Measurements from ENCODE around the gene ANXA6.

ANXA6 gene

DNA sequence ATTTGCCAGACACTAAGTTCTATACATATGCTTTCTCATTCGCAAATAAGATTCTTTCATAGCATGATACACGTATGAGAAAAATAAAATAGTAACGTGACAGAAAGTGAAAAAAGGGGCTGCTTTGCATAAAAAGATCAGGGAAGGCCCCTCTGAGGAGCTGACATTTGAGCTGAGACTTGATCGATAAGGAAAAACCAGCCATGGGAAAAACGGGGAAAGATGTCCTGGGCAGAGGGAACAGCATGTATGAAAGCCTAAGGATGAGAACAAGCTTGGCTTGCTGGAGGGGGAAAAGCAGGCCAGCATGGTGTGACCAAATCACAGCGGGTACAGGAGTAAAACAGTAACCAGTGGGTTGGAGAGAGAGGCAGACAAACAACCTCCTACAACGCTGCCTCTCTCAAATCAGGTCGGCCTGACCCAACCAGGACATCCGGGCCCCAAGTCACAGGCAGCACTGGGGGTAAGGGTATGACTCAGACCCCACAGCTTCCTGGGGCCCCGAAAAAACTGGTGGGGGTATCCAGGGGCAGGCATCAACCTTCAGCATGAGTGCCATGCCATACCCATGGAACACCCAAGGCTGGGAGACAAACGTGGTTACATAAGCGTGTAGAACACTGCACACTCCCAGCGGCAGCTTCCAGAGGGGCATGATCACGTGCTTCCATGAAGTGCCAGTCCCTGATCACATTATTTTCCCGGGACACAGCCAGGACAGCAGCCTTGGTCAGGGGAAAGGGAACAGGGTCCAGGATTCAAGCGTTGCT is 78.9 kb downstream of the ANXA6 start:
- DNase-seq = no peak

DNA sequence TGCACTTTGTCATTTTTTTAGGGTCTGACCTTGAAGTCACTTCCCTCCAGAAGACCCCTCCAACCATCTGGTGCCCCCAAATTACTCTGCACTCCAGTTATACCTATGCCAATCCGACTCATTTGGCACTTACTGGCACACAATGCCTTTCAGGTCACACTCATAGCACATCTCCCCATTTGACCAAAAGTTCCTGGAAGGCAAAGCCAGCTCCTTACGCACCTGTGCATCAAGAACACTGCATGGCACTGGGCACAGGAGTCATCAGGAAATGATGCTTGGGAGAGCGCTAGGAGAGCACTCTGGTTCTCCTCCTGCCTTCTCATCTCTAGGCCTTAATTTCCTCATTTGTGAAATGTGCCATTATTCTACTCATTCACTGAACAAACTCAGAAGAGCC is 79.6 kb downstream of the ANXA6 start:
- DNase-seq = no peak

DNA sequence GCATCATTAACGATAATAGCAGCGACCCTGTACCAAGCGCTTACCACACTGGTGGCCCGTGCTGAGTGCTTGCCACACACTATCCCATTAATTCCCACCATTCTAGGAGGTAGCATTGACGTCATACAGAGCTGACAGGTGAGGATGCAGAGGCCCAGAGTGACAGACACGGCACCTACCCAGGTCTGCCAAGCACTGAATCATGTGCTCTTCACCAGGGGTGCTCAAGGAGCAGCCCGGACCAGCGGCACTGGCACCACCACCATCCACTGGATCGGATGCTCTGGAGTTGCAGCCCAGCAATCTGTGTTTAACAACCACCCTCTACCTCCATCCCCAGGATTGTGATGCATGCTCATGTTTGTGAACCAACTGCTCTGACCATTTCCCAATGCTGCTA is 80.2 kb downstream of the ANXA6 start:
- no peak for DNase-seq

DNA sequence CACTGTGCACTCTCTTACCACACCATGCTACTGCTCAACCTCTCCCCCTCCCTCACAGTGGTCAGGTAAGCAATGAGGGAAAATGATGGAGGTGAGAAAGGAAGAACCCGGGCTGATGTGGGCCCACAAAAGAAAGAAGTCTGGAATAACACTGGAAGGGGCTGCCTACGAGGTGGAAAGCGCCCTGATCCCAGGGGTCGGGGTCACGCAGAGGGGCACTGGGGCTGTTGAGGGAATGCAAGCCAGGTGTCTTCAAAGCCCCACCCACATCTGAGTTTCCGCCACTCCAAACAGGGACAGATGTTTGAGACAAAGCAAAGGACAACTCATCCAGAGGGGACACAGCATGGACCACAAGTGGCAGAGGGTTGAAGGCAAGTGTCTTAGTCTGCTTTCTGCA is 81.0 kb downstream of the ANXA6 start:
- no peak for DNase-seq

DNA sequence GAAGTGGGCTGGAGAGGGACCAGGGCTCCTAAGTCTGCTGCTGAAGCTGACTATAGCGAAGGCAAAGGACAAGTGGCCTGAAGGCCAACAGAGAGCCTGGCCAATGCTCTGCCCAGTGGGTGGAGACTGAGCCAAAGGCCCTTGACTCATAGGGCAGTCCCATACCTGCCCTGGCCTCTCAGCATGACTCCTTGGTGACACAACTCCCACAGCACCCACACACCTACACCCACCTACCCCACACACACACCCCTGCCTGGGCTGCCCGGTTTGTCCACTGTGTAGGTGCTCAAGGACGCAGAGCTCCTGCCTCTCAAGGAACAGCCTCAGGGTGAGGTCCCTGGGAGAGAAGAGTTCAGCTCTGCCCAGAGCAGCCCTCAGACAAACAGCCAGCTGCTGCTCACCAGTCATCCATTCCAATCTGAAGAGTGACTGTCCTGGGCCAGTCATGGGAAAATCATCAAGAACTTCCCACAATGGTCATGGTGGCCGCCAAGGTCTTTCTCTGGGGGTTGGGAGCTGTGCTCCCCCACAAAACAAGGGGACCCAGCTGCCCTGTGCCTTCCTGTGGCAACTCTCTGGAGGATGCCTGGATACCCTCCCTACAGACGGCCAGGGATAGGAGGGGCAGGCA is 81.8 kb downstream of the ANXA6 start:
- no peak for DNase-seq

DNA sequence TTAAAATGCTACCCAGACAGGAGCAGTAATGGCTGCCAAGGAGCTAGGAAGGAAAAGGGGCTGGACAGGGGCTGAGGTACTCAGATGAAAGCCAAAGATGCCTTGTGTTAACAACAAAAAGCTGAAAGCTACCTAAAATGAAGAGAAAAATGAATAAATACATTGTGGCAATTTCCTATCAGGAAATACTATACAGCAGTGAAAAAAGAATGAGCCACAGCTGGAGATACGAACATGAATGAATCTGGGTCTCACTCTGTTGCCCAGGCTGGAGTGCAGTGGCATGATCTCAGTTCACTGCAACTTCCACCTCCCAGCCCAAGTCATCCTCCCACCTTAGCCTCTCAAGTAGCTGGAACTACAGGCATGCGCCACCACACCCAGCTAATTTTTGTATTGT is 83.0 kb downstream of the ANXA6 start:
- DNase-seq = no peak

DNA sequence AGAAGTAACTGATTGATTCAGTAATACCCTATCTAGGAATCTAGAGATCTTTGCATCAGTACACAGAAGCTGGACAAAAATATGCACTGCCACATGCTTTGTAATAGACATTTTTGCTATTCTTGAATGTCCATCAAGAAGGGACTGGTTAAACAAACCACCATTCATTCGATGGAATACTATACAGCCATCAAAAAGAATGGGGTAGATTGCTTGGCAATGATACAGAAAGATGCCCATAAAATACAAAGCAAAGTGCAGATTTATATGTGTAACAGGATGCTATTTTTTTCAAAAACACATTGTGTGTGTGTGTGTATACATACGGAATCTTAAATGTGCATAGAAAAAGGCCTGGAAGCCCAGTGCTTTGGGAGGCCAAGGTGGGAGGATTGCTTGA is 84.3 kb downstream of the ANXA6 start:
- DNase-seq = no peak

DNA sequence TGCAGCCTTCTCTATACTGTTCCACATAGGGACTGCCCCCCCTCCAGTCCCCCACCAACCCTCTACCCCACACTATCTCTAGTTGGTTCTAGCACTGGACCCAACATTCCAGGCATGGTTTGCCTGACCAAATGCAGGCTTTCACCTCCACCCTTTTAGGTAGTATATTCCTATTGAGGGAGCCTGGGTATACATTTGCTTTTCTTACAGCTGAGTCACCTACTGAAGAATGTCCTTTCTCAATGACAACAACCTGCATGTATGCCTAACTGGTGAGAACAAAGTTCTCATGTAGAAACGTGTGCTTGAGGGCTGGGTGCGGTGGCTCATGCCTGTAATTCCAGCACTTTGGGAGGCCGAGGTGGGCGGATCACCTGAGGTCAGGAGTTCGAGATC is 85.0 kb downstream of the ANXA6 start:
- DNase-seq = no peak

DNA sequence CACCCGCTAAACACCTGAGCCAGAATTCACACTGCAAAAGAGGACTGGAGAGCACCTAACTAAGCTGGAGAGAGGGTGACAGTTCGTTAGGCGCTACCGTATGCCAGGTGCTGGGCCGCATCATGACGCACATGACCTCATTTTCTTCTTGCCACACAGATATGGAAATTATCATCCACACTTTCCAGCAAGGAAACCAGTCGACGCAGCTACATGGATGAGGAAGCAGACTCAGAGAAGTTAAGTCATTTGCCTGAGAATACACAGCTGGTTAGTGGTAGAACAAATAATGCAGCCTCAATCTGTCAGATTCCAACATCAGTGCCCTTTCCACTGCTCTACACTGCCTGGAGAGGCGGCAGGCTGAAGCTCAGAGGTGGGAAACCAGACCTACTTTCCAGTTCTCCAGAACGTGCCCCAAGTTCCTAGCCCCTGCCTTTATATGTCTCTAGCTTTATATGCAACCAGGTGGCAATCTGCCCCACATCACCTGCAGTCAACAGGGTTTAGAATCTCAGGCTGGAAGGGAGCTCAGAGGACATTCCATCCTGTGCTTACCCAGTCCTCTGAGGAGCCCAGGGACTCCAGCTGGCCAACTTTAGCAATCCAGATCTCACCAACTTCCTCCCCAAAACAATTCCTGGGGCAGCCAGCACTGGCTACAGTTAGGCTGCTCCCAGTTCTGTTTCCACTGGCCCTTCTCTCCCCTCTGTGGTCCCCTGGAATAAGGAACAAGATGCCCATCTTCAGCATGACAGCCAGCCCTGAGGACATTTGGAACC is 85.5 kb downstream of the ANXA6 start:
- DNase-seq = no peak

DNA sequence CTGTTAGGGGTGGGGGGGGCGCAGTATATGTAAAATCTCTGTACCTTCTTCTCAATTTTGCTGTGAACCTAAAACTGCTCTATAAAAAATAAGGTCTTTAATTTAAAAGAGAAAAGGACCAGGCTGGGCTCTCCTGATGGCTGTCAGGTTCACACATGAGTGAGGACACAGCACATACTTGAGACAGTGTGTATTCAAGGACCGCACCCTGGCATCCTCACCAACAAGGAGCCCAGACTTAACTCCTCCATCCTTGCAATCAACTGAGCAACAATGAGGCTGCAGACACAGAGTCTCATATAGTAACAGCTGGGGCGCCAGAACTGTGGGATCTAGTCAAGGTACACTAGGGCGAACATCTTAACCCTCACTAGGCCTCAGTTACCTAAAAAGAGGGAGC is 86.6 kb downstream of the ANXA6 start:
- DNase-seq = no peak

DNA sequence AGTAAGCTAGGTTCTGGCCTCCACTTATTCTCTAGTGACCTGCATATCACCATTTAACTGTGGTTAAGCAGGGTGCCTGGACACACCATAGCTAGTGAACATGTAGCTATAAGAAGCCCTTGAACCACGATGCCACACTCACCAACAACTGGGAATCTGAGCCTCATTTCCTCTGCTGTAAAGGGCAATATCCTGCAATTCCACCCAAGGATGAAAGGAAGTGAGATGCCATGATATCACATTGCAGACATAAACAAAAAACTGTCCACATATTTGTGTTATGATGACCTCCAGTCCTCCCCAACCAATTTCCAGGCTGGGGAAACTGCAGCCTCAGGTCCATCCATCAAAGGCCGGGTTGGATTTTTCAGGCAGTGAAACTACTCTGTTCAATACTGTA is 87.1 kb downstream of the ANXA6 start:
- DNase-seq = no peak

DNA sequence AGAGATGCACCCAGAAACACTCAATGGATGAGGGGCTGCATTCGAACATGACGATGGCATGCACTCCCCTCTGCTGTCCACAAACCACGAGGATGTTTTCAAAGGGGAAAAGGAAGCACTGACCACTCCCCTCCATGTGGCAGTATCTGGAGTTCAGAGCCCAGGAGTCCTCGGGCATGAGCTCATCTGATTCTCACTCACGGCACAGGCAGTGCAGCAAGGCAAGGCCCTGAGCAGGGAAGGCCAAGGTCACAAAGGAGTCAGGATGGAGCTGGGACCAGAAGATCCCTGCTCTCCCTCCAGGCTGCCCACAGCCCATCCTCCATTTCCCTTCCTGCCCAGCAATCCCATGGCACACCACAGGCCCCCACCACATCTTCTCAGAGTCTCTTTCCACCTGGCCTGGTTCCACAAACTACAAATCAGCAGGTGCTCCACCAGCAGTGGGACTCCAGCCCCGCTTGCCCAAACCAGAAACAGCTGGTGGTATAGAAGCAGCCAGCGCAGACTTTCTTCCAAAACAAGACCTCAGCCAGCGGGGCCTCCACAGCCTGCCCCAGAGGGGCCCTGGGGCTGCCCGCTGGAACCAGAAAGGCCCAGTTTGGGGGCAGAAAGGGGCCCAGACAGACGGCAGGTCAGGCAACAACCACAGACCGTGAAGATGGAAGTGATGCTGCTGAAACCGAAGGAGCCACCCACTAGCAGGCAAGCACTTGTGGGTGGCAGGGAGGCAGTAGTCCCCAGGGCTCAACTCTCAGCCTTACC is 89.0 kb downstream of the ANXA6 start:
- DNase-seq = peak; percentile 22

DNA sequence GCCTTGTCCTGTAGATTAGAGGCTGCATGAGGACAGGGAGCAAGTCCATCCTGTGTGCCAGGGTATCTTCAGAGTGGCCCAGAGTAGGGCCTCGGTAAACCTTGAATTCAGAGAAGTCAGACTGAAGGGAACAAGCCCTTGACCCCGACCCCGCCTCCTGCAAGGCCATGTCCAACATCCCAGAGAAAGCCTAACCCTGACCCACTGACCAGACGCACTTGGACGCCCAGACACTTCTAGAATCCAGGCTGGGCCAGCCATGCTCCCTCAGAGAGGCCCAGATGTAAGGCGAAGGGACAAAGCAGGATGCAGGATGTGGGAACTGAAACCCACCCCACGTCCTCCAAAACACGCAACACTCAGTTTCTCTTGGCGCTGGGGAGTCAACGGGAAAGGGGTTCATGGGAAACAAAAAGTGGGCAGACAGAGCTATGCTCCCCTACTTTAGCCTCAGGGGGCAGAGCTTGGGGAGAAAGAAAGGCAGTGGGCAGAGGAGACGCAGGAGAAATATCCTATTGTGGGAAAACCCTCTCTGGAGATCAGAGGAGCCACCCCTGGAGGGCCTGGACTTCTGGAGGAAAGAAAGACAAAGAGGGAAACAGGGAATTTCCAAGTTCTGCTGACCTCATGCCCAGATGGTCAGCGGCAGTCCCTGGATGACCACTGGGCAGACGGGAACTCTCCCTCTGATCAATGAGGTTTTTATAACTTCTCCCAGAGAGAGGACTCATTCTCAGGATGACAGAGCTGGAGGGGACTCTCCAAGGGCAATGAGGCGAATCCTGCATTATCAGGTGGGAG is 89.7 kb downstream of the ANXA6 start:
- DNase-seq = no peak

DNA sequence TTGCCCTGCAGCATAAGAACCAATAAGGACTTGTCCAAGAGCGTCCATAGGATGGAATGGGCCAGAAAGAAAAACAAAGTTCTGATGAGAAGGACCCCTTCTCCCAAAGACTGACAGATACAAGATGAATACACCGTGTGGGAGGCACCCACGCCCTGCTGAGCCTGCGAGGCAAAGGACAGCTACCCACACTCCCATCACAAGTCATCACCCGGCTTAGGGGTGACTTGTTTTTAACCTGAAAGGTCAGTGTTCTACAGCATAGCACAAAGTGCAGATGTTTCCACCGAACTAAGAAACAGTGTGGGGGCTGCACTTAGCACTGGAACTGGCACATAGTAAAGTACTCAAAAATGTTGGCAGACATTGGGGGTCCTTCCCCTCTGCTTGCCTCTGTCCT is 90.7 kb downstream of the ANXA6 start:
- DNase-seq = no peak

DNA sequence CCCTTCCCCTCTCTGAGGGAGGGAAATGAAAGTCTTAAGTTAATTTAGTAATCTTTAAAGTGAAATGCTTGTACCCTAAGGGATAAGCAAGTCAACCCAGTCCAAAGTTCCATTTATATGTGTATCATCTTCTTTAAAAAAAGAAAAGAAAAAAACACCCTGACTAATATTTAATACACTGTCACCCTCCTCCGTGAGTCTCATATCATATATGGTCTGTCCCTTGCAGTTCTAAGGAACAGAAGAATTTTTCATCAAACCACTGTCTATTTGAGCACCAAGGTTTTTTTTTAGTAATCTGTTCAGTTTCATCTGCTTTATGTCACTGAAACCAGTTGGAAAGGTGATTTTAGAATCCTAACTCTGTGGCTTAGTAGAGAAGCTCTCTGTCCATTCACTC is 92.0 kb downstream of the ANXA6 start:
- DNase-seq = no peak

DNA sequence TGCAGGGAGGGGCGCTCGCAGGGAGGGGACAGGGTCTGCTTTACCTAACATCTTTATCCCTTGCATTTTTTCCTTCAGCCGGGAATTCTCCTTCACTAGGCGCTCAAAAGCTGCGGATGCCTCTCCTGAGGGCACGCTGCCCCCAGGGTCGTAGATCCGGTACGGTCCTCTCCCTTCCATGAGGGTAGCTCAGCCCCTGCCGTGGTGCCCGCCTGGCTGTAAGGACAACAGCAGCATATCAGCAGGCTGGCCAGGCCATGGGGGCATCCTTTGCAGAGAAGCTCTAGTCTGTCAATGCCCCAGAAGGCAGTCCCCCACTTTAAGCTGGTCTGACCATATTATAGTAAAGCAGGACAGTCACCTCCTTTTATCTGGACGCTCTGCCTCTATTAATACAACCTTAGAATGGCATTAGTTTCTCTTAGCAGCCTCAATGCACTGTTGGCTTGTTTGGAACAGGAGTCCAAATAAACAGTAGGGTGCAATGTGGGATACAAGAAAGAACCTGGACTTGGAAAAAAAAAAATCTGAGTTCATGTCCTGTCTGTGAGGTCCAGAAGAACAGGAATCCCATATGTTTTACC is 92.6 kb downstream of the ANXA6 start:
- no peak for DNase-seq

DNA sequence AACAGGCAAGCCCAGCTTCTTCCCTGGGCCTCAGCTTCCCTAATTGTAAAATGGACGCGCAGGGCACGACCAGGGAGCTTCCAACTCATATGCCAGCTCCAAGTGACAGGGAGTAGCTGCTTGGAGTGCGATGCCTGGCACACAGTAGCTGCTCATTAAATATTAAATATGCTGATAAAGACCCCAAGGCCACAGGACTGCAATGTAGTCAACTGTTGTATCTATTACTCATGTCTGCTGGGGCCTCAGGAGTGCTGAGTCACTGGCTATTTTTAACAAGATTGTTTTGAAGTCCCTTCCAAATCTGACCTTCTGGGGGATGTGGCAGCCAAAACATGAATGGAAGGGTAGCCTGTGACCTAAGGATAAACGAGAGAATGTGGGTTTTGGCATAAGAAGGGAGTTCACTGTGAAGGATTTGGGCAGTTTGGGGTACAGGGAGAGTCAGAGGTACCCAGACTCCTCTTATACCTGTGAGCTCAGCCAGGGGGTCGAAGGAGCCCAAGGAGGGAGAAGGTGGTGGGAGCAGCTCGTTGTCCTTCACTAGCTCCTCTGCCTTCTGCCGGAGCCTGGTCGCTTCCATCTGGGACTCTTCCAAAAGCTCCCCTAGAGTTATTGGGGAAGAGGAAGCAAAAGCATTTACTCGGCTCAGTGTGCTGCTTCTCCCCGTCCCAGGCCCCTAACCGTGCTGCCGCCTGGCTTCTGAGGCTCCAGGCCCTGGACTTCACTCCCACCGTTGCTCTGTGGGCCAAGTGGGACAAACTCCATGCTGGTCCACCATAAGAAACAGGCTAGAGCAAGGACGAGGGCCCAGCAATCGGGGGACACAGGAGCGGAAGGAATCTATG is 94.2 kb downstream of the ANXA6 start:
- no peak for DNase-seq

DNA sequence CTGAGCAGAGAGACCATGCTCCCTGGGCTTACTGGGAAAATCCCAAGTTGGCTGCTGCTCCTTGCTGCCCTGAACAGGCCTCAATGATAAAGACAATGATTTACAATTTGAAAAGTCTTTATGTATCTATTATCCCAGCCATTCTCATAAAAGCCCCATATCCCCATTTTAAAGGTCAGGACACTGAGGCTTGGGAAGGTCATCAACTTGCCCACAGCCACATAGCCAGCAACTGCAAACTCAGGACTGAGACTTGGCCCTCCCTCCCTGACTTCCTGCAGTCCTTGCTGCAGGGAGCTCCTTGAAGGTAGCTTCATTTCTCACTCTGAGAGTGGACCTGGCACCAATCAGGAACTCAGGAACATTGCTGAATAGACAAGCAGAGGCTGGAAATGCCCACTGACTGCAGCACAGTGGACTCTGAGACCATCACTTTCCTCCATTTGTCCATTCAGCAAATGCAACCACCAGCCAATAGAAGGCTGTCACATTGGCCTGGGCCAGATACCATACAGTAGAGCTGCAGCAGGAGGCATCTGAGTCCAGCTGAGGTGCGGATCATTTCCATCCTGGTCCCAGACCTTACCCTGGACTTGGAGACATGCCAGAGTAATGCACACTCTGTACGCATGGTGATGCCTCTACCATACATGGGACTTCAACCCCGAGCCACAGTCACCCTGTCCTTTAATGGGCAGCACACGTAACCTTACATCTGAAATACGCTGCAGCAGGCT is 95.0 kb downstream of the ANXA6 start:
- no peak for DNase-seq

DNA sequence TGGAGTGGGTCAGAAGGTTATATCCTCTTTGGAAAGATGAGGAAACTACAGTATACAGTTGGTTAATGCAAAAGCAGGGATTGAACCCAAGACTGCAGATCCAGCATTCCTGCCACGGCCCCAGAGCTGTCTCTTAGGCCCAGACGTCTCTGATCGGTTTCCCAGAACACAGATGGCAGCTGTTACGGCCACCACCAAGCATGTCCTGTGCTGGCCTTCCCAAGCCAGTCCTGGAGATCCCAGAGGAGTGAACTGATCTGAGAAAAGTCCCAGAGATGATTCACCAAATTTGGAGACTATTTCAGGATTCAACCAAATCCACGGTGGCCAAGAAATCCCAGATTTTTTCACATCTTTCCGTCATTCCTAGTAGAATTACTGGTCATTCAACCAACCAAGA is 96.8 kb downstream of the ANXA6 start:
- no peak for DNase-seq

DNA sequence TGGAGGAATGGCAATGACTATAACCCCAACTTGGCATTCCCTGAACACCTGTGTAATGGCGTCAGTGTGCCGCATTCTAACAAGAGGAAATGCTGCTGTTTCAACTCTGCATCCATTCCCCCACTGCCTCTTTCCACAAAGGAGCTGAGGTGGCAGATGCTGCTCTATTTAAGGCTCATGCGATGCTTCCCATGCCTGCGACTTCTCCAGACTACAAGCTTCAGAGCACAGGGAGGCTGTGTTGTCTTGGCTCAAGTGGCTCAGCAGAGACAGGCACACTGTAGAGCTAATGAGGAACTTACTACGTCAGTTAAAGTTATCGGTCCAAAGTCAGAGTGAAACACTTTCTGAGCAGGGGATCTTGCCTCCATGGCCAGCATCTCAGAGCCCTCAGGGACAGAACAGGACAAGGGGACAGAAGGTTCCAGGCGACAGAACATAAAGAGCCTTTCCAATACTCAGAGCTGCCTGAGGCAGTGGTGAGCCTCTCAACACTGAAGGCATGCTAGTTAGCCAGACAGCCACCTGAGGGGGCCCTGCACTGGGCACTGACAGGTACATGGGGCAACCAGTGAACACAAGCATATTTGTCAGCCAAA is 98.6 kb downstream of the ANXA6 start:
- DNase-seq = no peak
